Sigmoid colon (tissue), 3 donors: Measurements from ENCODE around the gene PLOD1.

ENCODE experiments used
- POLR2A ChIP-seq, 2 donors: fragments of 450-650 bp; IDR thresholded peaks; one replicate each; pipeline ENCODE4 v1.6.1; 2016; ENCODE audit warnings: antibody characterized with exemption in 2 of 2, mild to moderate bottlenecking in 2 of 2, moderate library complexity in 2 of 2
- TF ChIP-seq, protein P1 (sequence below), 4 experiments: fragments of 450-650 bp in 3 of 4; fragments of 200-600 bp in 1 of 4; IDR thresholded peaks; one replicate each; pipeline ENCODE4 v1.5.1; 2016 to 2019; ENCODE audit warnings: antibody characterized with exemption in 4 of 4, mild to moderate bottlenecking in 3 of 4, moderate library complexity in 2 of 4

DNA sequence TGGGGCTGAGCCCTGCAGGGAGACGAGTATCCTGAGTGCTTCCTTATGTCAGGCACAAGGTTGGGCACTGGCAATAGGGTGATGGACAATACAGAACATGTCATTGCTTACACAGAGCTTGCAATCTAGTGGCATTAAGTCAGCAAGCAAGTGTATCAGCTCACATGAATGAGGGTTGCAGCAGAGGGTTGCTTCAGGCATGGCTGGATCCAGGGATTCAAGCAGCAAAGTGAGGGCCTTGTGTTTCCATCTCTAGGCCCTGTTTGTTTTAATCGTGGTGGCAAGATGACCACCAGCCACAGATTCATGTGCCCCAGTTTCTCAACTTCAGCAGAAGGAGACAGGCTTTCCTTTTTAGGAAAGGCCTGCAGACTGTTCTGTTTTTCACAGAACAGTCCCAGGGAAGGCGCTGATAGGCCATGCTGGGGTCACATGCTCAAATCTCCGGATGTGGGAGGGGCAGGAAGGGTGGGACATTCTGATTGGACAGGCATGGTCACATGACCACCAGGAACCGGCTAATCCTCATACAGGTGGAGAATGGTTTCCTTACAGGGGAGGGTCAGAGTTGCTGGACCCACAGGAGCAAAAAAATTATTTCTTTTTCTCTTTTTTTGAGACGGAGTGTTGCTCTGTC is 14.4 kb downstream of the PLOD1 start:
- TF ChIP-seq, protein P1, sequence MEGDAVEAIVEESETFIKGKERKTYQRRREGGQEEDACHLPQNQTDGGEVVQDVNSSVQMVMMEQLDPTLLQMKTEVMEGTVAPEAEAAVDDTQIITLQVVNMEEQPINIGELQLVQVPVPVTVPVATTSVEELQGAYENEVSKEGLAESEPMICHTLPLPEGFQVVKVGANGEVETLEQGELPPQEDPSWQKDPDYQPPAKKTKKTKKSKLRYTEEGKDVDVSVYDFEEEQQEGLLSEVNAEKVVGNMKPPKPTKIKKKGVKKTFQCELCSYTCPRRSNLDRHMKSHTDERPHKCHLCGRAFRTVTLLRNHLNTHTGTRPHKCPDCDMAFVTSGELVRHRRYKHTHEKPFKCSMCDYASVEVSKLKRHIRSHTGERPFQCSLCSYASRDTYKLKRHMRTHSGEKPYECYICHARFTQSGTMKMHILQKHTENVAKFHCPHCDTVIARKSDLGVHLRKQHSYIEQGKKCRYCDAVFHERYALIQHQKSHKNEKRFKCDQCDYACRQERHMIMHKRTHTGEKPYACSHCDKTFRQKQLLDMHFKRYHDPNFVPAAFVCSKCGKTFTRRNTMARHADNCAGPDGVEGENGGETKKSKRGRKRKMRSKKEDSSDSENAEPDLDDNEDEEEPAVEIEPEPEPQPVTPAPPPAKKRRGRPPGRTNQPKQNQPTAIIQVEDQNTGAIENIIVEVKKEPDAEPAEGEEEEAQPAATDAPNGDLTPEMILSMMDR (IDR thresholded peaks at IDR 0.05), result no peak
- no peak for TF ChIP-seq POLR2A (IDR thresholded peaks at IDR 0.05)
